Measurements from ENCODE around the gene APCDD1L. TPM values are rescaled to one million over a fixed set of nuclear protein-coding genes. Genes with fewer than 3 reads are reported as not detected.

APCDD1L gene
- polyA plus RNA-seq, 1 of the 3 experiments (the other 2 are of a cell fraction), result 0.99 TPM

GRCh38 chr20:58495623-58496428 is 19.4 kb downstream of the APCDD1L start:
- no peaks in the 10 kb centered on the region for H3K4me1 ChIP-seq (ENCODE audit: control insufficient read depth in 1 of 2, insufficient read depth in 2 of 2, low read depth in 1 of 2, low read length in 1 of 2)
- ChIA-PET POLR2A (no interaction called here), CTCF (interaction anchor here (0.6 kb wide), 1 partner anchor 104 kb away, joined by 3 read pairs; no protein-coding TSS in a partner anchor)
- no peak overlapping the region for H3K4me2 ChIP-seq
- no peaks in the 10 kb centered on the region for H4K20me1 ChIP-seq (ENCODE audit: insufficient read depth)
- no peaks in the 10 kb centered on the region for H3K79me2 ChIP-seq (ENCODE audit: insufficient read depth)
- WGBS (ENCODE audit: low lambda C conversion rate), result 84% methylated on average over 11 of the region's 15 CpGs
- DNase-seq, result no peak
- peaks cover 4% of the 10 kb centered on the region for H3F3A ChIP-seq (replicated peaks; ENCODE audit: insufficient read depth)
- no peaks in the 10 kb centered on the region for H3K9me3 ChIP-seq
- no peaks in the 10 kb centered on the region for H3K9me2 ChIP-seq
- no peaks in the 10 kb centered on the region for H3K27me3 ChIP-seq (ENCODE audit: insufficient read depth)
- no peaks in the 10 kb centered on the region for H3K36me3 ChIP-seq (replicated peaks in 1 of 2; ENCODE audit: control insufficient read depth in 1 of 2, insufficient read depth in 2 of 2, low read length in 1 of 2)
- no peak overlapping the region for H2AFZ ChIP-seq (ENCODE audit: low read depth)
- TF ChIP-seq RXRA (IDR thresholded peaks at IDR 0.05; ENCODE audit: borderline replicate concordance, low read depth) (no peak), TAF1 (IDR thresholded peaks at IDR 0.05; ENCODE audit: borderline replicate concordance, low read depth, low read length) (no peak), CTCF (IDR thresholded peaks at IDR 0.05) (no peak), ZBTB33 (IDR thresholded peaks at IDR 0.05; ENCODE audit: borderline replicate concordance, low read depth) (no peak), FOSL2 (IDR thresholded peaks at IDR 0.05; ENCODE audit: borderline replicate concordance, low read depth) (no peak), PBX3 (IDR thresholded peaks at IDR 0.05) (no peak), RCOR1 (IDR thresholded peaks at IDR 0.05; ENCODE audit: low read length) (no peak), JUND (IDR thresholded peaks at IDR 0.05) (no peak), USF2 (IDR thresholded peaks at IDR 0.05; ENCODE audit: borderline replicate concordance, low read depth, low read length) (no peak), FOXM1 (IDR thresholded peaks at IDR 0.05; ENCODE audit: low read depth) (no peak), YY1 (IDR thresholded peaks at IDR 0.05; ENCODE audit: low read depth) (no peak), MEF2A (IDR thresholded peaks at IDR 0.05; ENCODE audit: borderline replicate concordance, low read depth) (no peak), ELF1 (IDR thresholded peaks at IDR 0.05) (no peak), MAX (IDR thresholded peaks at IDR 0.05; ENCODE audit: low read depth) (no peak), EZH2phosphoT487 (IDR thresholded peaks at IDR 0.05; ENCODE audit: borderline replicate concordance, low read depth) (no peak), RFX5 (IDR thresholded peaks at IDR 0.05; ENCODE audit: low read length) (no peak), NFIC (IDR thresholded peaks at IDR 0.05; ENCODE audit: borderline replicate concordance) (no peak), NRF1 (IDR thresholded peaks at IDR 0.05; ENCODE audit: low read depth, low read length) (no peak)
- H3K27ac ChIP-seq (ENCODE audit: low read depth in 2 of 2, low read length in 1 of 2), result no peak overlapping the region
- H3K9ac ChIP-seq, result no peak overlapping the region
- H3K4me3 ChIP-seq (ENCODE audit: low read depth in 2 of 2, low read length in 1 of 2), result no peak overlapping the region
